22Rv1 (cell line): ENCODE data around the gene ADCY5.

Source experiments
- ZFX ChIP-seq: fragments of 450-650 bp; IDR thresholded peaks from 2 replicates; pipeline ENCODE4 v1.6.1; 2017; ENCODE audit warnings: antibody characterized with exemption, borderline replicate concordance
- TF ChIP-seq, protein P1 (sequence below): fragments of 450-650 bp; IDR thresholded peaks from 2 replicates; pipeline ENCODE4 v1.5.1; 2017; ENCODE audit warnings: mild to moderate bottlenecking

DNA sequence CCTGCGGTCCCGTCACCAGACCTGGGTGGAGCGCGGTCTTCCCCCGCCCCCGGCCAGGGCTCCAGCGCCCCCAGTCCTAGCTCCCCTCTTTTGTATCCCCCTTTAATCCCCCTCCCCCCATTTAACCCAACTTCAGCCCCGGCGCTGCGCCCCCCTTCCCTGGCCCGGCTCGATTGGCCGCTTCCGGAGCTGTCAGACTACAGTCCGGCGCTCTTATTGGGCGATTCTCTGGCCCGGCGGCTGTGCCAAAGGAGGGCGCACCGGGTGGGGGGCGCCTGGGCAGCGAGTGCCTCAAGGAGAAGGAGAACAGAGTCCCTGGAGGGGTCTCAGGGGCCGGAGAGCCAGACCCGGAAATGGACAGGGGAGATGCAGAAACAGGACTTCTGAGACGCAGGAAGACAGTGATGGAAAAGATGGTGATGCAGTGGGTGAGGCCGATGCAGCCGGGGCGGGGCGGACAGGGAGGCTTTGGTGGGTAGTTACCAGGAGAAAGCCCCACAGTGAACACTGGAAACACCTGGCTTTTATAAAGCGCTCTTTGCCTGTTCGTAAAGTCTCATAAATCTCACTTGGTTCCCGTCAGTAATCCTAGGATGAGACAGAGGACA lies 1.2 kb upstream of the ADCY5 start:
- TF ChIP-seq, protein P1, sequence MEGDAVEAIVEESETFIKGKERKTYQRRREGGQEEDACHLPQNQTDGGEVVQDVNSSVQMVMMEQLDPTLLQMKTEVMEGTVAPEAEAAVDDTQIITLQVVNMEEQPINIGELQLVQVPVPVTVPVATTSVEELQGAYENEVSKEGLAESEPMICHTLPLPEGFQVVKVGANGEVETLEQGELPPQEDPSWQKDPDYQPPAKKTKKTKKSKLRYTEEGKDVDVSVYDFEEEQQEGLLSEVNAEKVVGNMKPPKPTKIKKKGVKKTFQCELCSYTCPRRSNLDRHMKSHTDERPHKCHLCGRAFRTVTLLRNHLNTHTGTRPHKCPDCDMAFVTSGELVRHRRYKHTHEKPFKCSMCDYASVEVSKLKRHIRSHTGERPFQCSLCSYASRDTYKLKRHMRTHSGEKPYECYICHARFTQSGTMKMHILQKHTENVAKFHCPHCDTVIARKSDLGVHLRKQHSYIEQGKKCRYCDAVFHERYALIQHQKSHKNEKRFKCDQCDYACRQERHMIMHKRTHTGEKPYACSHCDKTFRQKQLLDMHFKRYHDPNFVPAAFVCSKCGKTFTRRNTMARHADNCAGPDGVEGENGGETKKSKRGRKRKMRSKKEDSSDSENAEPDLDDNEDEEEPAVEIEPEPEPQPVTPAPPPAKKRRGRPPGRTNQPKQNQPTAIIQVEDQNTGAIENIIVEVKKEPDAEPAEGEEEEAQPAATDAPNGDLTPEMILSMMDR = no peak
- TF ChIP-seq ZFX = no peak
